Glutamatergic neuron (in vitro differentiated cells): ENCODE measurements around the gene PTPN2. TPM values are rescaled to one million over a fixed set of nuclear protein-coding genes. Genes with fewer than 3 reads are reported as not detected.

ENCODE experiments used
- DNase-seq: peaks from one replicate; pipeline ENCODE4 v3.0.0; 2022
- H3K27ac Mint-ChIP-seq: one replicate; pipeline ENCODE4 v1.8.0; 2020; ENCODE audit warnings: mild to moderate bottlenecking, mixed read lengths, inconsistent platforms; ENCODE audit not compliant: unreplicated experiment
- H3K27me3 Mint-ChIP-seq: one replicate; pipeline ENCODE4 v1.8.0; 2020; ENCODE audit warnings: mild to moderate bottlenecking, moderate library complexity, mixed read lengths, inconsistent platforms; ENCODE audit not compliant: unreplicated experiment
- H3K36me3 Mint-ChIP-seq: one replicate; pipeline ENCODE4 v1.8.0; 2020; ENCODE audit warnings: mild to moderate bottlenecking, mixed read lengths, inconsistent platforms; ENCODE audit not compliant: unreplicated experiment
- H3K4me1 Mint-ChIP-seq: one replicate; pipeline ENCODE4 v1.8.0; 2020; ENCODE audit warnings: mild to moderate bottlenecking, low read depth, mixed read lengths, inconsistent platforms; ENCODE audit not compliant: unreplicated experiment
- H3K4me3 Mint-ChIP-seq: one replicate; pipeline ENCODE4 v1.8.0; 2020; ENCODE audit warnings: mild to moderate bottlenecking, mixed read lengths, inconsistent platforms; ENCODE audit not compliant: unreplicated experiment
- H3K9me3 Mint-ChIP-seq: one replicate; pipeline ENCODE4 v1.8.0; 2020; ENCODE audit warnings: mild to moderate bottlenecking, moderate library complexity, mixed read lengths, inconsistent platforms; ENCODE audit not compliant: unreplicated experiment
- total RNA-seq: library from RNA; stranded (reverse); fragmentation: NEBNext Ultra II Directional; extraction: Animal tissue kit (Norgen Biotek cat#: 25700); gene quantifications from one replicate; pipeline ENCODE4 v1.2.1, GENCODE V29; 2021; ENCODE audit not compliant: unreplicated experiment
- TF ChIP-seq, protein P1 (sequence below): fragments of 200-600 bp; sonication (generic); IDR thresholded peaks from one replicate; pipeline ENCODE4 v1.5.0; 2021; ENCODE audit not compliant: partially characterized antibody, unreplicated experiment

The PTPN2 gene
- total RNA-seq, 1 donor from 2014 or later = 33.3 TPM

DNA sequence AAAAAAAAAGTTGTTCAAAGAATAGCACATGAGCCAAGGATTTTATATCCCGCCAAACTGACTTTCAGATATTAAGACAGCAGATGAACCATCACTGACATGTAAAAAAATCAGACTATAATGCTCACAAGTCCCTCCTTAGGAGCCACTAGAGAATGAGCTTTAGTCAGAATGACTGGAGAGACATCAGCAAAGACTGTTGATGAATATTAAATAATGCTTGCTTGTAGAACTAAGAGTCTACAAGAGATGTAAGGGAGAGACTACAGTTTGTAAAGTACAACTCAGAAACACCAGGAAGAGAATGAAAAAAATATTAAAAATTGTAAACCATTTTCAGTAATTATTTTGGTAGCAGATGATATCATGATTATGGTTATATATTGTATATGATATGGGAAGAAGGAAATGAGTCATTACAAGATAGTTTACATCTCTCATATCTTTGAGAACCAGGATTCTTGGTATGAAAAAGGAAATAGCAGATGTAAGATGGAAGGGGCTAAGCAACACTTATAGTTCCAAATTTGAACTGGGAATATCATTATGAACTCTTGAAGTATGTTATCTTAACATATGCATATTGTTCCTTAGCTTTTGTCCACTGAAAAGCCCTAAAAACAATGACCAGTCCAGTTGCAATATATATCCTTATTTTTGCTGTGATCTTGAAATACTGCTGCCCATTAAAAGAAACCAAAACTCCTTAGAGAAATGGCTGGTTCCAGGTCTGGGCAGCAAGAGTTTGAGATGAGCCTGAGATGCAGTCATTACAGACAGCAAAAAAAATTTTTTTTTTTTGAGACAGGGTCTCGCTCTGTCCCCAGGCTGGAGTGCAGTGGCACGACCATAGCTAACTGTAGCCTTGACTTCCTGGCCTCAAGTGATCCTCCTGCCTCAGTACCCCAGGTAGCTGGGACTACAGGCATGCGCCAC, 55.7 kb downstream of the PTPN2 start:
- peaks cover 15% of the 10 kb centered on the region for H3K36me3 Mint-ChIP-seq
- peaks cover under 1% of the 10 kb centered on the region for H3K27me3 Mint-ChIP-seq
- no peak for DNase-seq

GRCh38 chr18:12827588-12827987, 56.4 kb downstream of the PTPN2 start:
- no peak for DNase-seq
- H3K4me3 Mint-ChIP-seq = no peak overlapping the region
- H3K36me3 Mint-ChIP-seq = peaks cover 12% of the 10 kb centered on the region
- no peaks in the 10 kb centered on the region for H3K9me3 Mint-ChIP-seq
- no peaks in the 10 kb centered on the region for H3K27me3 Mint-ChIP-seq
- H3K27ac Mint-ChIP-seq = no peak overlapping the region
- TF ChIP-seq, protein P1, sequence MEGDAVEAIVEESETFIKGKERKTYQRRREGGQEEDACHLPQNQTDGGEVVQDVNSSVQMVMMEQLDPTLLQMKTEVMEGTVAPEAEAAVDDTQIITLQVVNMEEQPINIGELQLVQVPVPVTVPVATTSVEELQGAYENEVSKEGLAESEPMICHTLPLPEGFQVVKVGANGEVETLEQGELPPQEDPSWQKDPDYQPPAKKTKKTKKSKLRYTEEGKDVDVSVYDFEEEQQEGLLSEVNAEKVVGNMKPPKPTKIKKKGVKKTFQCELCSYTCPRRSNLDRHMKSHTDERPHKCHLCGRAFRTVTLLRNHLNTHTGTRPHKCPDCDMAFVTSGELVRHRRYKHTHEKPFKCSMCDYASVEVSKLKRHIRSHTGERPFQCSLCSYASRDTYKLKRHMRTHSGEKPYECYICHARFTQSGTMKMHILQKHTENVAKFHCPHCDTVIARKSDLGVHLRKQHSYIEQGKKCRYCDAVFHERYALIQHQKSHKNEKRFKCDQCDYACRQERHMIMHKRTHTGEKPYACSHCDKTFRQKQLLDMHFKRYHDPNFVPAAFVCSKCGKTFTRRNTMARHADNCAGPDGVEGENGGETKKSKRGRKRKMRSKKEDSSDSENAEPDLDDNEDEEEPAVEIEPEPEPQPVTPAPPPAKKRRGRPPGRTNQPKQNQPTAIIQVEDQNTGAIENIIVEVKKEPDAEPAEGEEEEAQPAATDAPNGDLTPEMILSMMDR = no peak
- H3K4me1 Mint-ChIP-seq = no peaks in the 10 kb centered on the region

More for the DNA sequence above, 55.7 kb downstream of the PTPN2 start:
- H3K4me3 Mint-ChIP-seq = no peak overlapping the region
- TF ChIP-seq, protein P1 = no peak
- no peaks in the 10 kb centered on the region for H3K9me3 Mint-ChIP-seq
- no peaks in the 10 kb centered on the region for H3K4me1 Mint-ChIP-seq
- H3K27ac Mint-ChIP-seq = no peak overlapping the region

DNA sequence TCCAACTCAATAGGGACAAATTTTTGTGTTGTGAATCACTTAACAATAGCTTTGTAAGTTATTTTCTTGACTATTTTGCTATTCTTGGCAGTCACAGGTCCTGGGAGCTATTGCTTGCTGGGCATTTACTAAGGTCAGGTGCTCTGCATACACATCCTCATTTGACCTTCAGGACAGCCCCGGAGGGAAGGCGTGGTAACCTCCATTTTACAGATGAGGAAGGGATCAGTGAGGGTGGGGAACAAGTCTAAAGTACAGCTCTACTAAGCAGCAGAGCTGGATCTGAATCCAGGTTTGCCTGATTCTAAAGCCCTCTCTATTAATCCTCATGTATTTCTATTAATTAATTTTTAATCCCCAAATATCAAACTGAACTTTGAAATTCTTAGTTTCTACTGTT, 58.8 kb downstream of the PTPN2 start:
- Mint-ChIP-seq H3K27ac (no peak overlapping the region), H3K36me3 (peaks cover 12% of the 10 kb centered on the region), H3K27me3 (no peaks in the 10 kb centered on the region), H3K4me1 (peaks cover 7% of the 10 kb centered on the region), H3K9me3 (peaks cover 2% of the 10 kb centered on the region), H3K4me3 (no peak overlapping the region)
- TF ChIP-seq, protein P1 = no peak
- no peak for DNase-seq

GRCh38 chr18:12823892-12824291, 60.1 kb downstream of the PTPN2 start:
- Mint-ChIP-seq H3K27ac (no peak overlapping the region), H3K4me1 (peaks cover 14% of the 10 kb centered on the region), H3K27me3 (no peaks in the 10 kb centered on the region), H3K4me3 (no peak overlapping the region), H3K36me3 (peaks cover 12% of the 10 kb centered on the region), H3K9me3 (peaks cover 2% of the 10 kb centered on the region)
- TF ChIP-seq, protein P1 = no peak
- DNase-seq = no peak

GRCh38 chr18:12821408-12821807, 62.6 kb downstream of the PTPN2 start:
- H3K4me1 Mint-ChIP-seq = peaks cover 14% of the 10 kb centered on the region
- H3K36me3 Mint-ChIP-seq = no peaks in the 10 kb centered on the region
- H3K27me3 Mint-ChIP-seq = no peaks in the 10 kb centered on the region
- H3K9me3 Mint-ChIP-seq = peaks cover 2% of the 10 kb centered on the region
- H3K4me3 Mint-ChIP-seq = no peak overlapping the region
- DNase-seq = no peak
- TF ChIP-seq, protein P1 = no peak
- no peak overlapping the region for H3K27ac Mint-ChIP-seq
